ENCODE data around the gene RTL1.

The RTL1 gene

DNA sequence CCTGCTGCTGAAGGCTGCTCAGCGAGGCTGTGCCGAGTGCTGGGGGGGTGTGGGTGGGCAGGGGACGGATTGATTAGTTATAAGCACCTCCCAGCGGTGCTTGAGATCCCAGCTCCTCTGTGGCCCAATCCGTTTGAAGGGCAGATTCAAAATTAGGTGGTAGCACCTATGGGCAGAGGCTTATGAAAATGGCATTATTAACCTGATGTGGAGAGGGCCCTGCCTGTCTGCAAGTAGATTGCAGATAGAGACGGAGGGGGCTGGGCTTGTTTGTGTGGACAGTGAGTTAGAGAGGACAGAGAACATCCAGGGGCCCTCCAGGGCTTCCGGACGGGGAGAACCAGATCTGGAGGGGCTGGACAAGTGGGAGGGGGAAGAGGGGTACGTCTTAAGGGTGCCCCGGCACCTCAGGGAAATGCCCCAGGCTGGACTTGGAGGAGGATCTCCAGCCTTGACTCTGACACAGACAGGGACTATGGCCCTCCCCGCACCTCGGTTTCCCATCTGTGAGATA, at the start of gene RTL1:
Gene RTL1 (minus strand): TSS at position 51 of the 514 bp plus-strand sequence. CDS start 18,934 bp downstream, outside the sequence.
- no peak for DNase-seq (ENCODE audit: low read depth in 1 of 2, low spot score in 1 of 2)

DNA sequence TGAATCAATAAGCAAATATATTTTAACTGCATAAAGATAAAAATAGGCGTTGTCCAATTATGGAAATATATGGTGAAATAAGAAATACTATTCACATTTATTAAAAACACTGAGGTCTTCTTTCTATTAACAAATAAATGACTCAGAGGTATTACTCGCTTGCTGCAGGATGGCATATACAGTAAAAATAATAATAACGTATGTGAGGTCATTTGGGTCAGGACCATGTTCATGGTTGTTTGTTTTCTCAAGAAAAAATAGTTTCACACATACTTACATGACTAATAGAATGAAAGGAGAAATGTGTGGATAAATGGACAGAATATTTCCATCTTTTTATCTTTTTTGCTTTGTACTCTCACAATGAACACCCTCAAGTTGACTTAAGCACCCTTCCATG, 46.5 kb upstream of the RTL1 start:
- no peak for DNase-seq (ENCODE audit: low read depth in 1 of 2, low spot score in 1 of 2)

DNA sequence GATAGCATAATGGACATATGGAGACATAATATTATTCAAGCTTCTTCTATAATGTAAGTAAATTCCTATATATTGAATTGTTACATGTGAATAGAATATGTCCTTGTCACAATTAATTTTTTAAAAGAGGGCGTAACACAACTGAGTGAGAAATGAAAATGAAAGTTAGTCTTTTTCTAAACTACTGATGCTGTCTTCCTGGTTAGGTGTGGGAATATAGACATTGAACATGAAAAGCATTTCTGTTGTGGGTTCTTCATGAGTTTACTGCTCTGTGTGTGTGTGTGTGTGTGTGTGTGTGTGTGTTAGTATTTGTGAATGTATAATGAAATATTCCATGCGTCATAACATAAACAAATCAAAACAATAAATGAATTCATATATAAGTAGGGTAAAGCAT, 40.5 kb upstream of the RTL1 start:
- no peak for DNase-seq (ENCODE audit: low read depth in 1 of 2, low spot score in 1 of 2)

DNA sequence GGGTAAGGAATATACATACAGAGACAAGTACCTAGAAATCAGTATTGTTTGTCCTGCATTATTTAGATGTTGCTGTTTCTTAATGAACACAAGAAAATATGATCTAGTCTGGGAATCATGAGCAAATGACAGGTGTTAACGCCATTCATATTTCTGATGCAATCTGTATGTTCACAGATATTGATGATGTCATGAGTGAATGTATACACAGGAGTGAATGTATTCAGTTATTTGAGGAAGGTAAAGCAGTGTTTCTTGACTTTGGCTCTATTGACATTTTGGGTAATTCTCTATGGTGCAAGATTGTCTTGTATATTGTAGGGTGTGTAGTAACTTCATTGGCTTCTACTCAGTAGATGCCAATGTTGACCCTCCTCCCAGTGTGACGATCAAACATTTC, 26.7 kb upstream of the RTL1 start:
- no peak for DNase-seq (ENCODE audit: low read depth in 1 of 2, low spot score in 1 of 2)

DNA sequence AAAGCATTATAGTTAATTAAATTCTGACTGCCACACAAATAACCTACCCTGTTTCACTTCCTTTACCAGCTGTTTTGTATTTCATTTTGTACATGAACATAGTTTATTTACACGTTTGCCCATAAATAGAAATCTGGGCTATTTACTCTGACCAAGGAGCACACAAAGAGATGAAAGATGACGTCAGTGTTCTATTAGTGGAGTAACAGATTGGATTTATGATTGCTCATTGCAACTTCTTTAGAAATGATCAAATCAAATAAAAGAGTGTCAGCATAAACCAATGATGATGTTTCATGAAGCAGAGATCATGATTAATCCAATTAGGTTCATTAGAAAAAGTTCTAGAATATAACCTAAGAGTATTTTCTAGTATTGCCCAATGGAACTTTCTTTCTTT, 12.0 kb upstream of the RTL1 start:
- DNase-seq (ENCODE audit: low read depth in 1 of 2, low spot score in 1 of 2): no peak

DNA sequence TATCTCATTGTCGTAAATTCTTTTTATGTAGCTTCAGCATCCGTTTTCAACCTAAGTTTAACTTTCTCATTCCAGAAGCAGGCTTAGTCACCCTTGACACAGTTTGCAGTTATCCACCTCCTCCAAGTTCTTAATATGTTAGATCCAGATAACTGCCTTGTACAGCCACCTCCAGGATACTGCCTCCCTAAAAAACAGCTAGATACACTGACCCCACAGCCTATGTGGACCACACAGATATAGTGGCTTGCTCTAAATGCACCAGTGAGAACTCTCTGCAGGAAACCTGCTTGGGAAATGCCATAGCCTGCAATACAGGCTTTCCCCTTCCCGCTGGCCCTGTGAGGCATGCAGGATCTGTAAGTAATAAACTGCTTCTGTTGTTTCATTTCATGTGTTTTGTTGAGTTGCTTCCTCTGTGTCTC, 11.1 kb upstream of the RTL1 start:
- no peak for DNase-seq (ENCODE audit: low read depth in 1 of 2, low spot score in 1 of 2)

DNA sequence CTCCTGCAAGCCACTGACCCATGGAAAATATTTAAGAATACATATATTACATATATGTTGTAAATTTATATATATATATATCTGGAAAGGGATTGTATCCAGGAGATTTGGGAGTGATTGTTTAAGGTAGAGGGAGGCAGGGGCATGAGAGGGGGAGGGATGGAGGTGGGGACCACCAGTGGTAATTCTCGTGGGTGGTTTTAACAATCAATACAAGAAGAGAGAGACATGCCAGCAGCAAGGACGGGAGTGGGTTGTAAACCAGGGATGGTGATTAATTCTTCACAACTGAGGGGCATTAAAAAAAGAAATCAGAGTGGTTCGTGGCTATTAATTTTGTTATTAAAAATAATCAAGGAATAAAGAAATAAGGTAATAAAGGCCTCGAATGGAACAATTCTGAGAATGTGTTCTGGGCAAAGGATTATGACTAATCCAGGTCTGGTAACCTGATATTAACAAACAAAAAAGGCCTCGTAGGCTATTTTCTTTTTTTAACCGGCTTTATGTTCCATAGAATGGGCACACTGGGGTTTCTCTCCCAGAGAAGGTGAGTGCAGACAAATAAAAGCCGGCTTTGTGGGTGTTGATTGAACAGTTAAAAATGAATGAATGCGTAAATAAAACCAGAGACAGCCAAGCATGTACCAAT, 8.3 kb upstream of the RTL1 start:
- DNase-seq (ENCODE audit: low read depth in 1 of 2, low spot score in 1 of 2): no peak

DNA sequence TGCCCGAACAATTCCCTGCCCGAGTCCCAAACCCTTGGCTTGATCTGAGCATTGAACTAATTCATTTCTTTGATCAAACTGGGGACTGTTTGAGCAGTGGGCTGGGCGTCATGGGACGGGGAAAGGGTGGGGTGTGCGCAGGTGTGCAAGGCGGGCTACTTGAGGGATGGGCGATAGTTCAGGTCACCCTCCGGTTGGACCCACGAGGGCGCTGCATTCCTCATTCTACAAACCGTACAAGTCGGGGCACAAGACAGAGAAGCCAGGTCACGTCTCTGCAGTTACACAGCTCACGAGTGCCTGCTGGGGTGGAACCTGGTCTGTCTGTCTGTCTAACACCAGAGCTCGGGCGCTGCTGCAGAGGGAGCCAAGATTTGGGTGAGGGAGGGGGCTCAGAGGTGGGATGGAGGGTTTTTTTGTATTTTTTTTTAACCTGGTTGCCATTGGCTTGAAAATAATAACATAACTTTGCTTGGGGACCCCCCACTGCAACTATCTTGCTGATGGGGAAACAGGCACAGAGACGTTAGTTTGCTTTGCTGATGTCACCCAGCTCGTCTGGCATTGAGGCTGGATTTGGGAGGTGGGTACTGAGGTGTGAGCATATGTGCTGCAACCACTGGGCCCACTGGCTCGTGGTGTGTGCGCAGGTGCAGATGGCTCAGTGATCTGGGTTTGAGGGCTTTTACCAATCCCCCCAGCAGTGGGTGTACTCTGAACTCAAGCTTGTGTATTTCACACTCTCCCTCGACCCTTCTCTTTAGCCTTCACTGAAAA, 7.6 kb upstream of the RTL1 start:
- DNase-seq (ENCODE audit: low read depth in 1 of 2, low spot score in 1 of 2): no peak

DNA sequence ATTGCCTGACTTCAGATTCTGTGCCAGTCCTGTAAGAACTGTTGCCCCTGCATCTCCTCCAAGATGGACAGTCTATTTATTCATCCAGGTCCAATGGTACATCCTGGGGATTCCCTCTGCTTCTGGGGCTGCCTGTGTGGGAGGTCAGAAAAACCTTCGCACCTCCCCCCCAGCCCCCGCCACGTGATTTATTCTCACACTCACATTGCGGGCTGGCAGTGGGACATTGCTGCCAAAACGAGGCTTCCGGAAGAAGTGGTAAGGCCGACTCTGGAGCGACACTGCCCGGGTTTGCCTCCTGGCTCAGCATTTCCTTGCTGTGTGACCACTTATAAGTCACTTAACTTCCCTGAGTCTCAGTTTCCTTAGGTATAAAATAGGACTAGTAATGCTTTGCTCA, 5.9 kb upstream of the RTL1 start:
- no peak for DNase-seq (ENCODE audit: low read depth in 1 of 2, low spot score in 1 of 2)

DNA sequence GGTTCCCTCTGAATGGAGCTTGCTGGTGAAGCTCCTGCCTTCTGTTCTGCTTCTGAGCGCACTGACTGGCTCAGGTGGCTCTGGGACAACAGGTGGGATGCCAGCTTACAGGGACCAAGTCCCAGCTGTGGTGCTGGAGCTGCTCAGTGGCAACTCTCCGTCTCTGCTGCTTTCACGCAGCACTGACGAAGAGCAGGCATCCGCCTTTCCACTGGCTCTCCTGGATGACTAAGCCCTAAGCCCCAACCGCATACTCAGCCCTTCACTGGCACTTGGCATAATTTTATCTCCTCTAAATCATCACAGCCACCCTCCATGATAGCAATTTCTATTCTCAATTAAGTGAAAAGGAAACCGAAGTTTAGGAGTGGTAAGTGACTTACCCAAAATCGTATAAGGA, 3.7 kb upstream of the RTL1 start:
- DNase-seq (ENCODE audit: low read depth in 1 of 2, low spot score in 1 of 2): no peak

DNA sequence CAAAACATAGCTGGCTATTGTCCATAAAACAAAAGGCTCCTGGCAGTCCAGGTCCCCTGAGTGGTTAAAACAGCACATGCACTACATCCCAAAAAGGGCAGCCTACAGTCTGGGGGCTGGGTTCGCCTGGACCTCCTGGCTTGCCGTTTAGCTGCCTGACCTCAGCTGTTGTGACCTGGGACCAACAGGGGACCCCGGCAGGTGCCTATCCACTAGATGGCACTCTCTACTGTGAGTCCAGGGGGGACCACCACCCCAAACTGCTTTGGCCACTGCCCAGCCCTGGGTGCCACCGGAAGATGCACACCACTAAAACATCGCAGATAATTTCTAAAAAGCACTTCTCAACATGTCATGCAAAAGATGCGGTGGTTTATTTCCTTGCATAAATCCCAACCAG, 2.9 kb upstream of the RTL1 start:
- DNase-seq (ENCODE audit: low read depth in 1 of 2, low spot score in 1 of 2): no peak

DNA sequence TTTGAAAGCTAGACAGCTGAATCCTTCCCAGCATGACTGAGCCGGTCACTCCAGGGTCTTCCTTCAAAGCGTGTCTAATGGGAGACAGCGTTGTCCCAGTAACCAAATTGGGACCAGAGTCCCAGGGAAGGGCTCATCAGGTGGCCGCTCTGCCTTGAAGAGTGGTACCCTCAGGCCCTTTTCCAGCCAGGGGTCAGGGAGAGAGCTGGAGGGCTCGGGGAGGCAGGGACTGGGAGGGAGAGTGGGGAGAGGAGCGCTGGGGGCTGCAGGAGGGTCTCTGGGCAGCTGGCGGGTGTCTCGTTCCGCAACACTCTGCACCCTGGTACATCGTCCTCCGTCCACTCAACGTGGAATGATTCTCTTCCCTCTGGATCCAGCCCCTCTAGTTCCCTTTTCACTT, 1.6 kb upstream of the RTL1 start:
- DNase-seq (ENCODE audit: low read depth in 1 of 2, low spot score in 1 of 2): no peak

DNA sequence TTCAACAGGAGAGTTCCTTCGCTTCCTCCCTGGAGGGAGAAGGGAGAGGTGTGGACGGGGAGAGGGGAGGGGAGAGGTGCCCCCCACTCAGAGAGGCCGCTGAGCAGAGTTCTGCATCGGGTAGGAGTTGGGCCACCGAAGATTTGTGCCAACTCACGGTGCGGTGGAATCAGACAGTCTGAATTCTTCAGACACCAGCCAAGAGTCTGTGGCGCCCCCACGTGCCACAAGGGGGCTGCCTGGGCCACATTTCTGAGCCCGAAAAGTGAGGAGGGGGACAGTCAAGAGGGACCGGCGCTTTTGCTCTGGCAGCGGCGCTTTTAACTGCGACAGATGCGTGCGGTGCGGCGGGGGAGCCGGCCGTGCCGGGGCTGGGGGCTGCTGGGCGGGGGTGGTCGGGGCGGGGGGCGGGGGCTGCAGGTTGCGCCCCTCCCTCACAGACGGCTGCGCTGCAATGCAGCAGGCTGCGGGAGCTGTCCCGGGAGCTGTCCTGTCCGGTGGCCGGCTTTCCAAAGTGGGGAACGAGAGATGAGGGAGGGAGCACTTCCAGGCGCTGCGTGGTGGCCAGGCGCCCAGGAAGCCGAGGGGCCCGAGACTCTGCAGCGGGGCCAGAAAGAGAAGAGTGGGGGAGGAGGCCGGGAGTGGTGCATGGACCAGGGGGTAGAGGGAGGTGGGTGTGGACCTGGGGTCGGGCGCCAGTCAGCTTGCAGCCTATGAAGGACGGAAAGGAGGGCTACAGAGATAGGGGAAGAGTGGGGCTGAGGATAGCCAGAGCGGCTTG, 975 bp upstream of the RTL1 start:
- DNase-seq (ENCODE audit: low read depth in 1 of 2, low spot score in 1 of 2): no peak

DNA sequence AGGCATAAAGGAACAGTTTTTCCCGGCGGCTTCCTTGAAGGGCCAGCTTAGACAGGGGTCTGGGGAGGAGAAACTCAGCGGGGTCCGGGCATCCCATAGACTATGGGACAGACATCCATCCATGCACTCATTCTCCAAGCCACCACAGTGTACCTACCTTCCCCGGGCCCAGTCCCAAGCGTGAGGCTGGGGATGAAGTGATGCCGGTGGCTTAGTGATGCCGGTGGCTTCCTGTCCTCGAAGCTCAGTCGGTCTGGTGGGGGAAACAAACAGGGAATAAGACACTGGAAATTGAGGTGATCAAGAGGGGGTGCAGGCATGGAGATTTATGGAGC, 421 bp downstream of the RTL1 start:
- DNase-seq (ENCODE audit: low read depth in 1 of 2, low spot score in 1 of 2): no peak

DNA sequence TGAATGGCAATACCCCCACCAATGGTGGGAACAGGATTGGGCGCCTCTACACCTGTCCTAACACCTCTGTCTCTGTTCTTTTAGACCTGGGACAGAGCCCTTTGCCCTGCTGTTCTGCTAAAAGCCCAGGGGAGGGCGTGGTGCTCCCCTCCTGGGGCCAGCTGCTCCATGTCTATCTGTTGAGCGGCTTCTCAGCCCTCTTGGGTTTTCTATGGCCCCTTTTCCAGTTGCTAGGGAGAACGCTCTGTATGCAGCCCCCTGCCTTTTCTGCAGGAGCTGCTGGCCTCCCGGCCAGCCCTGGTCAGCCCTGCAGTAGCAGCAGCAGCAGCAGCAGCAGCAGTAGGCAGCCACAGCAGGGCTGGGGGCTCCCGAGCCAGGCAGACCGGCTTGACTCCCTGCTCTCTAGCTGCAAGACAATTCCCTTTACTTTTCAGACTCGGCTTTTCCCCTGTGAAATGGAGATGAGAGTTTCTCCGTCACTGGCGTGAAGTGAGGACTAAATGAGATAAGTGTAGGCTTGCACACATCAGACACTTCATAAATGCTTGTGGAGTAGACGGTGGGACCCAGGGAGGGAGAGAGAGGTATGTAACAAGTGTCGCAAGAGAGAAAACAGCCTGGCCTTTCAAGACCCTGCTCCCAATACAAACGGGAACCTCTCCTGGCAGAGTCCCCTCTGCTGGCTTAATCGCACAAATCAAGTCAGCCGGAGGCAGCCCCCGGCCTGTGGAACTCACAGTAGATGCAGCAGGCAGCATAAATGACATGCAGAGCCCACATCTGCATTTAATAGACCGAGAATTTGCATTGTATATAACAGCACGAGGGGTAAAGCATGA, 1.0 kb downstream of the RTL1 start:
- DNase-seq (ENCODE audit: low read depth in 1 of 2, low spot score in 1 of 2): no peak

DNA sequence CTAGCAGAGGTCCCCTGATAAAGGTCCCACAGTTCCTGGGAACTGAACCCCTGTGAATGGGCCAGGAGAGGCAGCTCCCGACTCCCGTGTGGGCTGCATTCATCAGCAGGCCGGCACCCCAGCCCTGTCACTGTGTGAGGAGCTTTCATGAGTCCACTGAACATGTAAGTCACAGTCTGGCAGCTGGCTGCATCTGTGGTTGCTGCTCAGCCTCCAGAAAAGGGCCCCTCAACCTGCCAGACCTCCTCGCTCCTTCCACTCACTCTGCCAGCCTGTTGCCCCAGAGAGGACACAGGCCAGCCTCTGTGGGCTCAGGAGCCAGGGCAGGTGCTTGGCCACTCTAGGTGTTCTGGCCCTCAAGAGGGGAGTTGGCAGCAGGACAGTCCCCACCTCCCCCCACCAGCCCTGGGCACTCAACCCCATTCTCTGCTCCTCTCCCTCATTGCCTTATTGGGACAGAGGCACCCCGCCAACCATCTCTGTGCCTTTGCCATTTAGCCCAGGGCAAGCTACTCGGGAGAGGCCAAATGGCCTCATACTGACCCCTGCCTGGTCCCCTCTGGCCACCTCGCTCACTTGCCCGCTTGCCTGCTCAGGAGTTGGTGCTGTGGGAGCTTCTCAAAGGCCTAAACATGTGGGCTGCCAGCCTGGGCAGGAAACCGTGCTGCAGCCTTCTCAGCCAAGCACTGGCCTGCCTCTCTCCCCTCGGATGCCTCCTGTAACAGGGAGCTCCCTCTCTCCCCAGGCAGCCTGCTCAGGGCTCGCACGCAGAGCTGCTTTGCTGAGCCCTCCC, 1.9 kb downstream of the RTL1 start:
- no peak for DNase-seq (ENCODE audit: low read depth in 1 of 2, low spot score in 1 of 2)

DNA sequence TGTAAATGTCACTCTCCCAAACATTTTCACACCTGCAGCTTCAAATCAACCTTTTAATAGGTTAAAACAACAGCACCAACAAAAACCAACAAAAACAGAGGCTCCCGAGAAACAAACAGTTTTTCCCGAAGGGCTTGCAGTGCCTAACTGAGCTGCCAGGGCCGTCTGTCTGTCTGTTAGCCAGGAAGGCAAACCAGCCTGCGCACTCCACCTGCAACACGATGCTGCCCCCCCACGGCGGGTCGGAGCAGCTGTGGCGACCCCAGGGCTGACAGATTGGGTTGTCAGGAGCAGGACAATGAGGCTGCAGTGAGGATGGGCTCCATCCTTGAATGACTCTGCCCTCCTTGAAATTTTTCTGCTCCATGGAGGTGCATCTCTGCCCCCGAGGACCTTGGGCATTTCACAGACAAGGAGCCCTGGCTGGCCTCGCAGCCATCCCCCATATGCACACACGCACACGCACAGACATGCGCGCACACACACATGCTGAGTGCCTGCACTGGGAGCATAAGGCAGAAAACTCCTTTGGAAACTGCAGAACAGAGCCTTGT, 2.6 kb downstream of the RTL1 start:
- DNase-seq (ENCODE audit: low read depth in 1 of 2, low spot score in 1 of 2): no peak

DNA sequence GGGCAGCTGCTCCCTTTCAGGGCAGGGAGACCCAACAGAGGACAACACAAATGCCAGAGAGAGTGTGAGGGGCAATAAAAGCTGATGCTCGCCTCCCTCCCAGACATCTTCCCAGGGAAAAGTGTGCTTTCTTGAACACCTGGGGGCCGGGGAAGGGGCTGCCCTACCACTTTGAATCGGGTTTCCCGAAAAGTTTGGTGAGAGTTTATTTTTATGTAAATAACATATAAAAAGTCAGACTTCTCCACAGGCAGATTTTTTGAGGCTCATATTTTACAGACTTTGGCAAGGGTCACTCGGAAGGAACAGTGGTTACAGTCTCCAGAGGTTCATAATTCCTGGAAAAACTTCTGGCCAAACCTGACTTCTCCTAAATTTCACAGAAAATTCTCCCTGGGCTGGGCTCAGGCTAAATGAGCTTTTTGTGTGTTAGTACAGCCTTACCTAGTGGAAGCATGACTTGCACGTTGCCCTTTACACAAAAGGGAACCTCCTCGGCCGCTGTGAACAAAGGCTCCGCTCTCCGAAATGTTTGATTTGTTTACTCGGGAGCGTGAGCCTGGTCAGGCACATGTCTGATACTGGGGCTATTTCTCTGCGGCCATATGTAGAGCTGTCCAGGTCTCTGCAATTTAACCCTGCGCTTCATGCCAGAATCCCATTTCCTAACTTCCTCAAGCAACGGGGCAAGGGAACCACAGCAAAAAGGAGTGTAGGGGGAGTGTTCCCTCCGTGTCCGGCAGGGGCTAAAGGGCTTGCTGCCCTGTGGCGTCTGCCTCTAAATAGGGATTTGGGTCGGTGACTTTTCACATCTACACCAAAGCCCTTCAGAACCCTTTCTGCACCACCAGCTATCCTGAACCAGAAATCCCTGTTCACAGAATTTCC, 3.4 kb downstream of the RTL1 start:
- no peak for DNase-seq (ENCODE audit: low read depth in 1 of 2, low spot score in 1 of 2)

Data from stimulated activated CD4-positive, alpha-beta T cell treated with anti-CD3 and anti-CD28 coated beads, Interleukin-15, amount 100 ng/mL, for 1 hour (primary cell).